Brain microvascular endothelial cell (primary cell): ENCODE measurements around the gene FOXE3.

ENCODE experiments used
- DNase-seq: peaks from one replicate; pipeline ENCODE4 v3.0.0-alpha.2; 2020
- H3K27ac ChIP-seq: fragments of 250-450 bp; sonication (Bioruptor Pico); 2 replicates; pipeline ENCODE4 v1.5.1; 2020; ENCODE audit warnings: mild to moderate bottlenecking, moderate library complexity
- H3K27me3 ChIP-seq: fragments of 250-450 bp; sonication (Bioruptor Pico); replicated peaks from 2 replicates; pipeline ENCODE4 v1.5.1; 2020; ENCODE audit warnings: mild to moderate bottlenecking
- H3K36me3 ChIP-seq: fragments of 250-450 bp; sonication (Bioruptor Pico); replicated peaks from 2 replicates; pipeline ENCODE4 v1.5.1; 2020; ENCODE audit warnings: mild to moderate bottlenecking
- H3K4me3 ChIP-seq: 2 replicates; pipeline ENCODE4 v1.5.1; 2011; ENCODE audit warnings: low read depth, mild to moderate bottlenecking, control low read depth, low read length, moderate library complexity
- CTCF ChIP-seq: IDR thresholded peaks from 2 replicates; pipeline ENCODE4 v1.5.1; 2011; ENCODE audit warnings: low read depth, mild to moderate bottlenecking, moderate library complexity, low read length, control low read depth, inconsistent platforms; ENCODE audit errors: missing control alignments
- in situ Hi-C: cut with HindIII; loops from 2 replicates; pipeline ENCODE4 v1.10.0; 2017; ENCODE audit warnings: low sequenced_read_pairs, low pct_ligation_motif_present

The FOXE3 gene

GRCh38 chr1:47382399-47382983 is 33.6 kb upstream of the FOXE3 start:
- no peak overlapping the region for H3K4me3 ChIP-seq
- H3K27me3 ChIP-seq = no peaks in the 10 kb centered on the region
- TF ChIP-seq CTCF = no peak
- peaks cover 12% of the 10 kb centered on the region for H3K36me3 ChIP-seq
- no peak overlapping the region for H3K27ac ChIP-seq
- in situ Hi-C loops = no loop called here
- no peak for DNase-seq

- in situ Hi-C loops = no loop called here
- no peak overlapping the region for H3K4me3 ChIP-seq
- peaks cover 12% of the 10 kb centered on the region for H3K36me3 ChIP-seq
- no peak overlapping the region for H3K27ac ChIP-seq
- H3K27me3 ChIP-seq = no peaks in the 10 kb centered on the region
- no peak for TF ChIP-seq CTCF
- DNase-seq = no peak
Measured at GRCh38 chr1:47384083-47384482, 32.0 kb upstream of the FOXE3 start.

- no peaks in the 10 kb centered on the region for H3K27me3 ChIP-seq
- H3K4me3 ChIP-seq = no peak overlapping the region
- H3K36me3 ChIP-seq = peaks cover 12% of the 10 kb centered on the region
- DNase-seq = no peak
- in situ Hi-C loops = no loop called here
- TF ChIP-seq CTCF = no peak
- no peak overlapping the region for H3K27ac ChIP-seq
Measured at GRCh38 chr1:47385020-47385419, 31.1 kb upstream of the FOXE3 start.

DNA sequence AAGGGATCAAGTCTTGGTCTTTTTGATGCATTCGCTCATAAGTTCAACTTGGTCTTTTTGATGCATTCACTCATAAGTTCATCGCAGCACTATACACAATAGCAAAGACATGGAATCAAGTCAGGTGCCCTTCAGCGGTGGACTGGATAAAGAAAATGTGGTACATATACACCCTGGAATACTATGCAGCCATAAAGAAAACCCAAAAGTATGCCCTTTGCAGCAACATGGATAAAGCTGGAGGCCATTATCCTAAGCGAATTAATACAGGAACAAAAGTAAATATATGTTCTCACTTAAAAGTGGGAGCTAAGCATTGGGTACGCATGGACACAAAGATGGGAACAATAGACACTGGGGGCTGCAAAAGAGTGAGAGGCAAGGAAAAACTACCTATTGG is 29.8 kb upstream of the FOXE3 start:
- H3K4me3 ChIP-seq = no peak overlapping the region
- in situ Hi-C loops = no loop called here
- no peak overlapping the region for H3K27ac ChIP-seq
- no peaks in the 10 kb centered on the region for H3K27me3 ChIP-seq
- TF ChIP-seq CTCF = no peak
- peaks cover 9% of the 10 kb centered on the region for H3K36me3 ChIP-seq
- no peak for DNase-seq

- DNase-seq = no peak
- in situ Hi-C loops = no loop called here
- H3K36me3 ChIP-seq = peaks cover 3% of the 10 kb centered on the region
- TF ChIP-seq CTCF = no peak
- H3K4me3 ChIP-seq = no peak overlapping the region
- no peaks in the 10 kb centered on the region for H3K27me3 ChIP-seq
- H3K27ac ChIP-seq = no peak overlapping the region
Measured at GRCh38 chr1:47388030-47388890, 27.8 kb upstream of the FOXE3 start.

DNA sequence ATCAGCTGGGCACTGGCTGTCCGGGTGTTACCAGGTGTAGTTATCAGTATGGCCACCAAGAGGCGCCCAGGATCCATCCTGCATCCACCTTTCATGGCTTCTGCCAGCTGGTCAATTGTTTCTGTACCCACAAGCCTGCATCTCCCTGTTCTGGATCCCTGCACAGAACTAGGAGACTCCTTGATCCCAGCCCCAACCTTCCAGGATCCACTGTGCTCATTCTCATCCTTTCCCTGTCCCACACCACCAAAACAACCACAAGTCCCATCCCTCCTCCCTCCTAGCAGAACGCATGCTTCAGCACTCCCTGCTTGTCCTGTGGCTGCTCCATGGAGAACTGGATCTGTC is 27.2 kb upstream of the FOXE3 start:
- in situ Hi-C loops = no loop called here
- TF ChIP-seq CTCF = peak; percentile 89
- Histone ChIP-seq H3K4me3 (no peak overlapping the region), H3K36me3 (no peaks in the 10 kb centered on the region), H3K27me3 (no peaks in the 10 kb centered on the region), H3K27ac (no peak overlapping the region)
- peak; percentile 73 for DNase-seq
